Gastroesophageal sphincter (tissue), 3 donors: ENCODE measurements around the gene COL4A2.

Source experiments
- CTCF ChIP-seq, 4 experiments: fragments of 200-600 bp in 2 of 4; fragments of 450-650 bp in 2 of 4; sonication (generic) in 1 of 4; IDR thresholded peaks; one replicate each; pipeline ENCODE4 v1.5.1; 2017 to 2019; ENCODE audit warnings: antibody characterized with exemption in 4 of 4, mild to moderate bottlenecking in 2 of 4, moderate library complexity in 2 of 4
- EP300 ChIP-seq: sonication (generic); formaldehyde crosslinking; IDR thresholded peaks from one replicate; pipeline ENCODE4 v1.6.1; 2017; ENCODE audit warnings: antibody characterized with exemption, mild to moderate bottlenecking
- POLR2A ChIP-seq, 2 donors: fragments of 450-650 bp; IDR thresholded peaks; one replicate each; pipeline ENCODE4 v1.6.1; 2017; ENCODE audit warnings: antibody characterized with exemption in 2 of 2, mild to moderate bottlenecking in 2 of 2, moderate library complexity in 1 of 2
- POLR2AphosphoS5 ChIP-seq: sonication (generic); formaldehyde crosslinking; IDR thresholded peaks from one replicate; pipeline ENCODE4 v1.6.1; 2017; ENCODE audit warnings: antibody characterized with exemption

GRCh38 chr13:110345266-110345665 lies 38.2 kb downstream of the COL4A2 start:
- TF ChIP-seq CTCF (IDR thresholded peaks at IDR 0.05), result no peak
- TF ChIP-seq POLR2AphosphoS5, result no peak
- no peak for TF ChIP-seq POLR2A (IDR thresholded peaks at IDR 0.05)
- TF ChIP-seq EP300, result no peak
